ENCODE results near the gene SPATA7. TPM values are rescaled to one million over a fixed set of nuclear protein-coding genes. Genes with fewer than 3 reads are reported as not detected.

SPATA7 gene
- total RNA-seq, 1 donor from 2014 or later, result 17.6 TPM

GRCh38 chr14:88437658-88438057, 52.2 kb downstream of the SPATA7 start:
- Mint-ChIP-seq H3K4me1 (ENCODE audit: low read depth, unreplicated experiment) (no peaks in the 10 kb centered on the region), H3K27ac (ENCODE audit: unreplicated experiment) (no peak overlapping the region), H3K27me3 (ENCODE audit: unreplicated experiment) (no peaks in the 10 kb centered on the region), H3K9me3 (ENCODE audit: unreplicated experiment) (no peaks in the 10 kb centered on the region), H3K4me3 (ENCODE audit: unreplicated experiment) (no peak overlapping the region), H3K36me3 (ENCODE audit: unreplicated experiment) (peaks cover 12% of the 10 kb centered on the region)
- no peak for DNase-seq
- TF ChIP-seq CTCF (IDR thresholded peaks at IDR 0.05; ENCODE audit: partially characterized antibody, unreplicated experiment), result no peak

GRCh38 chr14:88439088-88439487, 53.6 kb downstream of the SPATA7 start:
- peaks cover 12% of the 10 kb centered on the region for H3K36me3 Mint-ChIP-seq (ENCODE audit: unreplicated experiment)
- DNase-seq, result no peak
- no peaks in the 10 kb centered on the region for H3K27me3 Mint-ChIP-seq (ENCODE audit: unreplicated experiment)
- H3K4me3 Mint-ChIP-seq (ENCODE audit: unreplicated experiment), result no peak overlapping the region
- no peak for TF ChIP-seq CTCF (IDR thresholded peaks at IDR 0.05; ENCODE audit: partially characterized antibody, unreplicated experiment)
- H3K4me1 Mint-ChIP-seq (ENCODE audit: low read depth, unreplicated experiment), result no peaks in the 10 kb centered on the region
- H3K27ac Mint-ChIP-seq (ENCODE audit: unreplicated experiment), result no peak overlapping the region
- no peaks in the 10 kb centered on the region for H3K9me3 Mint-ChIP-seq (ENCODE audit: unreplicated experiment)

- no peak for DNase-seq
- peaks cover 30% of the 10 kb centered on the region for H3K36me3 Mint-ChIP-seq (ENCODE audit: unreplicated experiment)
- H3K9me3 Mint-ChIP-seq (ENCODE audit: unreplicated experiment), result peaks cover 2% of the 10 kb centered on the region
- H3K4me3 Mint-ChIP-seq (ENCODE audit: unreplicated experiment), result no peak overlapping the region
- no peak overlapping the region for H3K27ac Mint-ChIP-seq (ENCODE audit: unreplicated experiment)
- no peak for TF ChIP-seq CTCF (IDR thresholded peaks at IDR 0.05; ENCODE audit: partially characterized antibody, unreplicated experiment)
- no peaks in the 10 kb centered on the region for H3K4me1 Mint-ChIP-seq (ENCODE audit: low read depth, unreplicated experiment)
- peaks cover 2% of the 10 kb centered on the region for H3K27me3 Mint-ChIP-seq (ENCODE audit: unreplicated experiment)
Measured at GRCh38 chr14:88452231-88452630, 66.8 kb downstream of the SPATA7 start.

- no peak for TF ChIP-seq CTCF (IDR thresholded peaks at IDR 0.05; ENCODE audit: partially characterized antibody, unreplicated experiment)
- peaks cover 4% of the 10 kb centered on the region for H3K27me3 Mint-ChIP-seq (ENCODE audit: unreplicated experiment)
- peaks cover 13% of the 10 kb centered on the region for H3K9me3 Mint-ChIP-seq (ENCODE audit: unreplicated experiment)
- H3K4me3 Mint-ChIP-seq (ENCODE audit: unreplicated experiment), result no peak overlapping the region
- no peak overlapping the region for H3K27ac Mint-ChIP-seq (ENCODE audit: unreplicated experiment)
- peaks cover 41% of the 10 kb centered on the region for H3K36me3 Mint-ChIP-seq (ENCODE audit: unreplicated experiment)
- H3K4me1 Mint-ChIP-seq (ENCODE audit: low read depth, unreplicated experiment), result no peaks in the 10 kb centered on the region
- DNase-seq, result no peak
Measured at GRCh38 chr14:88454886-88455285, 69.4 kb downstream of the SPATA7 start.

GRCh38 chr14:88463318-88463717, 77.9 kb downstream of the SPATA7 start:
- H3K4me3 Mint-ChIP-seq (ENCODE audit: unreplicated experiment), result no peak overlapping the region
- no peak overlapping the region for H3K27ac Mint-ChIP-seq (ENCODE audit: unreplicated experiment)
- peaks cover 46% of the 10 kb centered on the region for H3K36me3 Mint-ChIP-seq (ENCODE audit: unreplicated experiment)
- peak; percentile 59 for TF ChIP-seq CTCF (IDR thresholded peaks at IDR 0.05; ENCODE audit: partially characterized antibody, unreplicated experiment)
- peaks cover 23% of the 10 kb centered on the region for H3K9me3 Mint-ChIP-seq (ENCODE audit: unreplicated experiment)
- no peaks in the 10 kb centered on the region for H3K4me1 Mint-ChIP-seq (ENCODE audit: low read depth, unreplicated experiment)
- no peak for DNase-seq
- peaks cover 6% of the 10 kb centered on the region for H3K27me3 Mint-ChIP-seq (ENCODE audit: unreplicated experiment)

Measured in glutamatergic neuron (in vitro differentiated cells).